ENCODE results near the gene TIAM2. TPM values are rescaled to one million over a fixed set of nuclear protein-coding genes. Genes with fewer than 3 reads are reported as not detected.
A peak's percentile ranks its signal among the peaks of the same experiment; 100 is the strongest.

TIAM2 gene
- total and polyA plus RNA-seq, 9 of the 15 experiments (the other 6 are each of a cell fraction or from before 2014, with no cell fraction given) = 0.73 to 6.5 (median 4.3) TPM

GRCh38 chr6:155085582-155086257, 90.6 kb downstream of the TIAM2 start (continued):
- peak; percentile 89 for TF ChIP-seq ARID1B (IDR thresholded peaks at IDR 0.05)
- peak; percentile 57 to 62; a peak in 3 of 4 replicates for TF ChIP-seq MNT (conservative IDR thresholded peaks at IDR 0.05)
- TF ChIP-seq ZNF76 (CRISPR knock-in tag; IDR thresholded peaks at IDR 0.05; ENCODE audit: borderline replicate concordance) = no peak
- TF ChIP-seq ATF7 (IDR thresholded peaks at IDR 0.05) = peak; percentile 77
- TF ChIP-seq ZEB2 (IDR thresholded peaks at IDR 0.05) = peak; percentile 75
- TF ChIP-seq PBX2 (CRISPR knock-in tag; IDR thresholded peaks at IDR 0.05; ENCODE audit: low read depth) = peak; percentile 84
- peak; percentile 98 for TF ChIP-seq PBX2 (tag; conservative IDR thresholded peaks at IDR 0.05; ENCODE audit: low read depth)
- TF ChIP-seq TCF7 (IDR thresholded peaks at IDR 0.05; ENCODE audit: borderline replicate concordance) = no peak
- no peak for TF ChIP-seq SAP30 (IDR thresholded peaks at IDR 0.05; ENCODE audit: borderline replicate concordance, insufficient read depth, low read depth, low read length, poor library complexity, severe bottlenecking)
- TF ChIP-seq GABPA (tag; conservative IDR thresholded peaks at IDR 0.05; ENCODE audit: low read depth) = no peak
- no peak for TF ChIP-seq NFE2 (IDR thresholded peaks at IDR 0.05; ENCODE audit: low read depth)
- no peak for TF ChIP-seq ZNF232 (CRISPR knock-in tag; IDR thresholded peaks at IDR 0.05)
- no peak for TF ChIP-seq ATF1 (CRISPR knock-in tag; IDR thresholded peaks at IDR 0.05)
- peak; percentile 35 for TF ChIP-seq ATF1 (tag; IDR thresholded peaks at IDR 0.05)
- TF ChIP-seq CREB1 (IDR thresholded peaks at IDR 0.05) = peak; percentile 43; the same call in 1 of the 2 replicates
- peak; percentile 40; the same call in 1 of the 2 replicates for TF ChIP-seq CREB1 (CRISPR knock-in tag; IDR thresholded peaks at IDR 0.05)
- no peak for TF ChIP-seq ZBTB33 (CRISPR knock-in tag; IDR thresholded peaks at IDR 0.05)
- TF ChIP-seq TBL1XR1 (IDR thresholded peaks at IDR 0.05; ENCODE audit: low read length in 2 of 2) = 0 out of 4 replicates have a peak, but pooled peaks of 1 of the 2 experiments have one; percentile 11
- TF ChIP-seq E2F3 (CRISPR knock-in tag; IDR thresholded peaks at IDR 0.05) = no peak
- no peak for TF ChIP-seq TRIM28 (IDR thresholded peaks at IDR 0.05)
- no peak for TF ChIP-seq HNRNPH1 (optimal IDR thresholded peaks at IDR 0.05; ENCODE audit: low read depth, low read length)
- peak; percentile 85 for TF ChIP-seq BHLHE40 (IDR thresholded peaks at IDR 0.05; ENCODE audit: low read length)
- no peak for TF ChIP-seq BRF2 (IDR thresholded peaks at IDR 0.05; ENCODE audit: borderline replicate concordance, insufficient read depth, insufficient read length)

Measured in K562 (cell line).